PC-9 (cell line): Measurements from ENCODE around the gene IFT81. TPM values are rescaled to one million over a fixed set of nuclear protein-coding genes. Genes with fewer than 3 reads are reported as not detected.

Experiments used
- BruUV-seq: library from RNA; stranded (reverse); fragments of 400-500 nt; replicated peaks from 2 replicates; lab custom pipeline; 2021; lab: Mats Ljungman, UMichigan
- CTCF ChIA-PET: fragments of 300-600 bp; sonication (Branson Sonifier 250); formaldehyde crosslinking; loops from one replicate; lab custom pipeline; 2022; ENCODE audit warnings: antibody characterized with exemption; lab: Charles Lee
- POLR2A ChIA-PET: fragments of 300-600 bp; sonication (Branson Sonifier 250); formaldehyde crosslinking; loops from one replicate; lab custom pipeline; 2022; ENCODE audit warnings: antibody characterized with exemption; ENCODE audit not compliant: unreplicated experiment; lab: Charles Lee
- DNase-seq, 2 experiments: peaks; one replicate each; pipeline versions ENCODE4 v3.0.0 to v3.0.0-alpha.2; 2015 to 2022; ENCODE audit warnings: mixed read lengths in 1 of 2
- H2AFZ ChIP-seq: fragments of 200-600 bp; sonication (generic); 2 replicates; pipeline ENCODE4 v1.8.1; 2017; ENCODE audit warnings: antibody characterized with exemption
- H3F3A ChIP-seq: fragments of 200-600 bp; sonication (generic); 2 replicates; pipeline ENCODE4 v1.8.1; 2017; ENCODE audit warnings: antibody characterized with exemption, mild to moderate bottlenecking, low read depth; ENCODE audit not compliant: insufficient read depth
- H3K27ac ChIP-seq: fragments of 200-600 bp; sonication (generic); 2 replicates; pipeline ENCODE4 v1.6.1; 2016; ENCODE audit warnings: mixed run types
- H3K27me3 ChIP-seq: fragments of 200-600 bp; sonication (generic); 2 replicates; pipeline ENCODE4 v1.6.1; 2016; ENCODE audit warnings: low read depth, mixed run types; ENCODE audit not compliant: insufficient read depth
- H3K36me3 ChIP-seq: fragments of 200-600 bp; sonication (generic); 2 replicates; pipeline ENCODE4 v1.6.1; 2016; ENCODE audit warnings: low read depth, mixed run types
- H3K4me1 ChIP-seq: fragments of 200-600 bp; sonication (generic); replicated peaks from 2 replicates; pipeline ENCODE4 v1.6.1; 2016; ENCODE audit warnings: mixed run types; ENCODE audit not compliant: insufficient read depth
- H3K4me2 ChIP-seq: fragments of 200-600 bp; sonication (generic); 2 replicates; pipeline ENCODE4 v1.6.1; 2017; ENCODE audit warnings: mixed run types
- H3K4me3 ChIP-seq: fragments of 200-600 bp; sonication (generic); 2 replicates; pipeline ENCODE4 v1.6.1; 2016; ENCODE audit warnings: mixed run types
- H3K79me2 ChIP-seq: fragments of 200-600 bp; sonication (generic); 2 replicates; pipeline ENCODE4 v1.6.1; 2017; ENCODE audit warnings: low read depth, mixed run types
- H3K9me2 ChIP-seq: fragments of 200-600 bp; sonication (generic); 2 replicates; pipeline ENCODE4 v1.8.1; 2017; ENCODE audit warnings: mild to moderate bottlenecking; ENCODE audit not compliant: insufficient read depth
- H3K9me3 ChIP-seq: fragments of 200-600 bp; sonication (generic); 2 replicates; pipeline ENCODE4 v1.8.1; 2016; ENCODE audit warnings: low read depth; ENCODE audit not compliant: insufficient read depth
- H4K20me1 ChIP-seq: fragments of 200-600 bp; sonication (generic); 2 replicates; pipeline ENCODE4 v1.8.1; 2017; ENCODE audit not compliant: insufficient read depth
- EZH2 ChIP-seq: fragments of 200-600 bp; sonication (generic); IDR thresholded peaks from 2 replicates; pipeline ENCODE4 v1.8.0; 2017; ENCODE audit warnings: antibody characterized with exemption, low read depth
- intact Hi-C: fragments of 100-400 bp; cut with micrococcal nuclease; formaldehyde crosslinking; loops from one replicate; pipeline ENCODE4 v1.10.0; 2022; ENCODE audit not compliant: unreplicated experiment
- total RNA-seq: library from RNA; stranded (reverse); gene quantifications from 2 replicates; pipeline ENCODE4 v1.2.3, GENCODE V29; 2021
- TF ChIP-seq, protein P1 (sequence below): fragments of 200-600 bp; sonication (generic); conservative IDR thresholded peaks from 2 replicates; pipeline ENCODE4 v1.6.1; 2017; ENCODE audit warnings: mixed run types, antibody characterized with exemption, mild to moderate bottlenecking, moderate library complexity

The IFT81 gene
- total RNA-seq, 1 experiment from 2014 or later, result 19.3 TPM

DNA sequence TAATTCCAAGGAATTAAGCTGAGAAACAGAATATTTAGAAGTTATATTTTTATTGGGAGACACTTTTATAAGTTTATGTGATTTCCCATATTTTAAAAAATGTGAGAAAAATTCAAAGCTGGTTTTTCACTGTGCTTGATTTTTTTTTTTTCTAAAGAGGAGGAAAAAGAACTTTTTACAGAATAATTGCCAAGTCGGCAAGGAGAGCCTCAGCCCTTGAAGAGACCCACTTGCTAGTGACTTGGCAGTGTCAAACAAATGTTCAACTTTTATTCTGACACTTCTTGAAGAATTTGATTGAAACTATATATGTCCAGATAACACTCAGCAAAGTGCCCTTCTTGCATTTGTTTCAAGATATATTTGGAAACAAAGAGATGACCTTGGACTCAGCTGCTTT lies 104.6 kb downstream of the IFT81 start:
- ChIA-PET POLR2A (no interaction called here), CTCF (no interaction called here)
- H2AFZ ChIP-seq, result no peak overlapping the region
- no peaks in the 10 kb centered on the region for H3K27me3 ChIP-seq
- H3K27ac ChIP-seq, result no peak overlapping the region
- no peak overlapping the region for H3K4me3 ChIP-seq
- H3K9me2 ChIP-seq, result no peaks in the 10 kb centered on the region
- H4K20me1 ChIP-seq, result no peaks in the 10 kb centered on the region
- H3K4me1 ChIP-seq, result peaks cover 19% of the 10 kb centered on the region
- no peak for DNase-seq
- no peak overlapping the region for H3K4me2 ChIP-seq
- intact Hi-C loops, result no loop called here
- no peaks in the 10 kb centered on the region for H3K9me3 ChIP-seq
- no peaks in the 10 kb centered on the region for H3K36me3 ChIP-seq
- H3K79me2 ChIP-seq, result no peaks in the 10 kb centered on the region
- peaks cover 16% of the 10 kb centered on the region for H3F3A ChIP-seq
- TF ChIP-seq, protein P1, sequence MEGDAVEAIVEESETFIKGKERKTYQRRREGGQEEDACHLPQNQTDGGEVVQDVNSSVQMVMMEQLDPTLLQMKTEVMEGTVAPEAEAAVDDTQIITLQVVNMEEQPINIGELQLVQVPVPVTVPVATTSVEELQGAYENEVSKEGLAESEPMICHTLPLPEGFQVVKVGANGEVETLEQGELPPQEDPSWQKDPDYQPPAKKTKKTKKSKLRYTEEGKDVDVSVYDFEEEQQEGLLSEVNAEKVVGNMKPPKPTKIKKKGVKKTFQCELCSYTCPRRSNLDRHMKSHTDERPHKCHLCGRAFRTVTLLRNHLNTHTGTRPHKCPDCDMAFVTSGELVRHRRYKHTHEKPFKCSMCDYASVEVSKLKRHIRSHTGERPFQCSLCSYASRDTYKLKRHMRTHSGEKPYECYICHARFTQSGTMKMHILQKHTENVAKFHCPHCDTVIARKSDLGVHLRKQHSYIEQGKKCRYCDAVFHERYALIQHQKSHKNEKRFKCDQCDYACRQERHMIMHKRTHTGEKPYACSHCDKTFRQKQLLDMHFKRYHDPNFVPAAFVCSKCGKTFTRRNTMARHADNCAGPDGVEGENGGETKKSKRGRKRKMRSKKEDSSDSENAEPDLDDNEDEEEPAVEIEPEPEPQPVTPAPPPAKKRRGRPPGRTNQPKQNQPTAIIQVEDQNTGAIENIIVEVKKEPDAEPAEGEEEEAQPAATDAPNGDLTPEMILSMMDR, result no peak
- no peak for TF ChIP-seq EZH2
- BruUV-seq, result no TSS peak

GRCh38 chr12:110229409-110229808 lies 105.3 kb downstream of the IFT81 start:
- no peaks in the 10 kb centered on the region for H4K20me1 ChIP-seq
- H3K4me2 ChIP-seq, result no peak overlapping the region
- no TSS peak for BruUV-seq
- no peak for DNase-seq
- intact Hi-C loops, result no loop called here
- no peak overlapping the region for H2AFZ ChIP-seq
- peaks cover 9% of the 10 kb centered on the region; the same call in 1 of the 2 replicates for H3F3A ChIP-seq
- no peak for TF ChIP-seq EZH2
- H3K27me3 ChIP-seq, result no peaks in the 10 kb centered on the region
- H3K9me3 ChIP-seq, result no peaks in the 10 kb centered on the region
- H3K4me3 ChIP-seq, result no peak overlapping the region
- peaks cover 15% of the 10 kb centered on the region for H3K4me1 ChIP-seq
- CTCF ChIA-PET, result interaction anchor here (0.7 kb wide), 1 partner anchor 191 kb away, joined by 3 read pairs; no protein-coding TSS in a partner anchor
- no peak overlapping the region for H3K27ac ChIP-seq
- POLR2A ChIA-PET, result no interaction called here
- H3K79me2 ChIP-seq, result no peaks in the 10 kb centered on the region
- no peaks in the 10 kb centered on the region for H3K36me3 ChIP-seq
- no peaks in the 10 kb centered on the region for H3K9me2 ChIP-seq

DNA sequence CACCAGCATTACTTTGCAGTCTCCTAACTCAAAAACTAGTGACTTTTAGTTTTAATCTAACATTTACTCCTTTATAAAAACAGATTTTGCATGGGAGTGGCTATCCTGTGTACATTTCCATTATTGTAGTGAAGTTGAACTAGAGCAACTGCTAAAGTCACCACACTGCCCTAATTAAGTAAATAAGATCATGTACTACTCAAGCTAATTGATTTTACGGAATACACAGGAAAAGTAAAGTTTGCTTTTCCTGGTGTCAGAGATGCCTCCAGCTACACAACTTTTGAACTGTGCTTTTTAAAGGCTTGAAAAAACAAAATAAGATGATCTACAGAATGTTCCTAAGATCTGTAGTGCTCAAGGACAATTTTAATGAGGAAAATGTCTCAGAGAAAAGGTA lies 106.5 kb downstream of the IFT81 start:
- ChIA-PET POLR2A (no interaction called here), CTCF (no interaction called here)
- peaks cover 4% of the 10 kb centered on the region; the same call in 1 of the 2 replicates for H3F3A ChIP-seq
- H4K20me1 ChIP-seq, result no peaks in the 10 kb centered on the region
- H3K9me2 ChIP-seq, result no peaks in the 10 kb centered on the region
- BruUV-seq, result no TSS peak
- no peak overlapping the region for H3K4me3 ChIP-seq
- no peak overlapping the region for H2AFZ ChIP-seq
- intact Hi-C loops, result no loop called here
- no peak for DNase-seq
- no peaks in the 10 kb centered on the region for H3K79me2 ChIP-seq
- no peak overlapping the region for H3K4me2 ChIP-seq
- H3K27me3 ChIP-seq, result no peaks in the 10 kb centered on the region
- no peak for TF ChIP-seq EZH2
- TF ChIP-seq, protein P1, result no peak
- peaks cover 13% of the 10 kb centered on the region for H3K4me1 ChIP-seq
- H3K36me3 ChIP-seq, result no peaks in the 10 kb centered on the region
- H3K9me3 ChIP-seq, result no peaks in the 10 kb centered on the region
- no peak overlapping the region for H3K27ac ChIP-seq
